Smooth muscle cell (in vitro differentiated cells): ENCODE results near the gene TRIB2. TPM values are rescaled to one million over a fixed set of nuclear protein-coding genes. Genes with fewer than 3 reads are reported as not detected.

Experiments
- DNase-seq: peaks from one replicate; lab custom pipeline; 2025; ENCODE audit not compliant: unreplicated experiment; lab: John Stamatoyannopoulos, UW
- H2AFZ ChIP-seq: fragments of 200-600 bp; sonication (generic); 2 replicates; pipeline ENCODE4 v1.6.0; 2016; ENCODE audit warnings: antibody characterized with exemption, low read depth, mild to moderate bottlenecking
- H3F3A ChIP-seq: fragments of 200-600 bp; sonication (generic); 2 replicates; pipeline ENCODE4 v1.6.0; 2017; ENCODE audit warnings: antibody characterized with exemption, low read depth
- H3K27ac ChIP-seq: fragments of 200-600 bp; sonication (generic); 2 replicates; pipeline ENCODE4 v1.5.1; 2016; ENCODE audit warnings: low read depth, mild to moderate bottlenecking
- H3K27me3 ChIP-seq: fragments of 200-600 bp; sonication (generic); 2 replicates; pipeline ENCODE4 v1.6.1; 2016; ENCODE audit warnings: low read depth, mild to moderate bottlenecking
- H3K36me3 ChIP-seq: fragments of 200-600 bp; sonication (generic); 2 replicates; pipeline ENCODE4 v1.5.1; 2016; ENCODE audit warnings: low read depth
- H3K4me1 ChIP-seq: fragments of 200-600 bp; sonication (generic); 2 replicates; pipeline ENCODE4 v1.5.1; 2016; ENCODE audit warnings: low read depth
- H3K4me2 ChIP-seq: fragments of 200-600 bp; sonication (generic); 2 replicates; pipeline ENCODE4 v1.6.0; 2016; ENCODE audit warnings: mild to moderate bottlenecking
- H3K4me3 ChIP-seq: fragments of 200-600 bp; sonication (generic); 2 replicates; pipeline ENCODE4 v1.5.1; 2016; ENCODE audit warnings: mild to moderate bottlenecking
- H3K79me2 ChIP-seq: fragments of 200-600 bp; sonication (generic); 2 replicates; pipeline ENCODE4 v1.6.0; 2016; ENCODE audit warnings: low read depth, mild to moderate bottlenecking
- H3K9ac ChIP-seq: fragments of 200-600 bp; sonication (generic); 2 replicates; pipeline ENCODE4 v1.6.0; 2016; ENCODE audit warnings: low read depth
- H3K9me3 ChIP-seq: fragments of 200-600 bp; sonication (generic); replicated peaks from 2 replicates; pipeline ENCODE4 v1.5.1; 2016; ENCODE audit warnings: low read depth
- H4K20me1 ChIP-seq: fragments of 200-600 bp; sonication (generic); 2 replicates; pipeline ENCODE4 v1.6.0; 2016; ENCODE audit warnings: low read depth
- CTCF ChIP-seq: fragments of 200-600 bp; sonication (generic); IDR thresholded peaks from 2 replicates; pipeline ENCODE4 v1.5.1; 2017; ENCODE audit warnings: borderline replicate concordance, mild to moderate bottlenecking, antibody characterized with exemption; ENCODE audit not compliant: insufficient read depth, poor library complexity, severe bottlenecking
- WGBS: methylation state at CpG from one replicate; pipeline ENCODE4 v1.1.7; 2016; ENCODE audit warnings: low lambda C conversion rate; 5-methylcytosine and 5-hydroxymethylcytosine counted together
- polyA plus RNA-seq: library from polyadenylated mRNA; unstranded; fragments of >200 nt; fragmentation: Nextera tagmentation; extraction: Ambion mirVana; gene quantifications from 2 replicates; pipeline ENCODE4 v1.2.1, GENCODE V29; 2016
- total RNA-seq: library from RNA; depleted of rRNA; stranded (reverse); fragments of >200 nt; gene quantifications from 2 replicates; pipeline ENCODE4 v1.2.3, GENCODE V29; 2014

TRIB2 gene
- total and polyA plus RNA-seq, 2 experiments from 2014 or later = 31.1 to 31.5 TPM

GRCh38 chr2:12723736-12724463 is 7.2 kb downstream of the TRIB2 start:
- no peak overlapping the region for H3K4me2 ChIP-seq
- no peaks in the 10 kb centered on the region for H3K36me3 ChIP-seq
- no peak overlapping the region for H3K4me3 ChIP-seq
- no peak overlapping the region for H3K9ac ChIP-seq
- no peak overlapping the region for H3K27ac ChIP-seq
- no peaks in the 10 kb centered on the region for H3K9me3 ChIP-seq
- no peak for DNase-seq
- 83% methylated on average over 8 of the region's 8 CpGs for WGBS
- H3K4me1 ChIP-seq = peaks cover 15% of the 10 kb centered on the region
- peaks cover 100% of the 10 kb centered on the region for H4K20me1 ChIP-seq
- H3K79me2 ChIP-seq = peaks cover 80% of the 10 kb centered on the region
- peaks cover 15% of the 10 kb centered on the region for H3F3A ChIP-seq
- no peaks in the 10 kb centered on the region for H3K27me3 ChIP-seq
- H2AFZ ChIP-seq = no peak overlapping the region
- TF ChIP-seq CTCF = no peak

DNA sequence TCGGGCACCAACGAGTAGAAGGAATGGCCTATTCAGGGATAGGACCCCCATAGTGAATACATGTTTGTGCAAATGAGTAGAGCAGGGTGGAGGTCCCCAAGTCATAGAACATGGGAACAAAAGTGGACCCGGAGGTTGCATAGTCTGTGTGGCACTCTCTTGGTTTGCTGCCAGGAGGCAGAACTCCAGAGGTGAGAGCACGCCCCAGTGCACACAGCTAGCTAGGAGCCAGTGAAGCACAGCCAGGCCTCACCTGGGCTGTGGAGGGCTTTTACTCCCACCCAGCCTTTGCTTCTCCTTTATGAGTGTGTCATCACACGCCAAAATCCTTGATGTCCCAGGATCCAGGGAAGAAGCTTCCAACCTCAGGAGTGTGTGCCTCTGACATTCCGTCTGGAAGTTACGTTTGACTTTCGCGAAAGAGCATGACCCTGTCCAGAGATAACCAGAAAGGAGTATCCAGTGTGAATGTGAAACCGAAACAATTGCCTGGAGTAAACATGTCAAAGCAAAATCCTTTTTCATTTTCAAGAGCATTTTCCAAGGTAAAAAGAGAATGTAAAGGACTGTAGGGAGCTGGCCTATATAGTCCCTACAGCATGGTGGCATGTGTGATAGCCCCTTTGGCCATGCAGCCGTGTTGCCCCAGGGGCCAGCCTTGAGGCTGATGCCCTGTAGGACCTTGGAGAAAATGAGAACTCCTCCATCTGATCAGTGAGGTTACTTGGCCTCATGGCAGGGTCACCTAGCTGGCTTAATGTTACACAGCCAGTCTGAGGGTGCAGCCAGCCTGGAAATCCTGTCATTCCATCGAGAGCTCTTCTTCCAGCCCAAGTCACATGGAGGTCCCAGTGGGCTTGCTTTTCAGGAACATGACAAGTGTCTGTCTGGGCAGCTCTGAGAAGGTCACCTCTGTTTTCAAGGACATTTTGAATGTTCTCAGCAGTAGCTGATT is 8.8 kb downstream of the TRIB2 start:
- no peak for TF ChIP-seq CTCF
- Histone ChIP-seq H3K27me3 (no peaks in the 10 kb centered on the region), H3K4me3 (no peak overlapping the region), H2AFZ (no peak overlapping the region), H3K9me3 (no peaks in the 10 kb centered on the region), H4K20me1 (peaks cover 100% of the 10 kb centered on the region), H3K27ac (no peak overlapping the region), H3K36me3 (no peaks in the 10 kb centered on the region), H3F3A (peaks cover 6% of the 10 kb centered on the region), H3K79me2 (peaks cover 82% of the 10 kb centered on the region), H3K4me1 (peaks cover 10% of the 10 kb centered on the region), H3K4me2 (no peak overlapping the region), H3K9ac (no peak overlapping the region)
- WGBS = 98% methylated on average over 12 of the region's 12 CpGs
- no peak for DNase-seq

DNA sequence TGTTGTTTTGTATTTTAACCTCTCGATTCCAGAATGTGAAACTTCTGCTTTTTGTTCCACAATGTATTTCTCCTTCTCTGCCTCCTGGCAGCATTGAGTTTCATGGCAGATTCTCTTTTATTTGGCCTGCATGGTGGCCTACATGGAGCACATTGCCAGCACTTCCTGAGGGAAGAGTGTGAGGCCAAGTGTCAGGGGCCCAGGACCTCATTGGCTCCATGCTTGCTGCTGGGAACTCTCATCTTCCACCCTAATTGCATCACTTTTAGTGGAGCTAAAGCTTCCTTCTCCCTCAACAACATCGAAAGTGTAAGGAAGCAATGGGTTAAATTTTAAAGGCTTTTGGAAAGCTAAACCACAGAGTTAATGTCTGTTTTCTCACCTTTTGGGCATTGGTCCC is 9.5 kb downstream of the TRIB2 start:
- Histone ChIP-seq H4K20me1 (peaks cover 100% of the 10 kb centered on the region), H3K4me3 (no peak overlapping the region), H3K27ac (no peak overlapping the region), H3K36me3 (no peaks in the 10 kb centered on the region), H3K4me2 (no peak overlapping the region), H3F3A (no peaks in the 10 kb centered on the region), H3K79me2 (peaks cover 82% of the 10 kb centered on the region), H3K9me3 (no peaks in the 10 kb centered on the region), H3K9ac (no peak overlapping the region), H2AFZ (no peak overlapping the region), H3K27me3 (no peaks in the 10 kb centered on the region), H3K4me1 (peaks cover 2% of the 10 kb centered on the region)
- DNase-seq = no peak
- TF ChIP-seq CTCF = no peak
- WGBS = 100% methylated on average over 2 of the region's 2 CpGs
